HCT116 (cell line): Measurements from ENCODE around the gene PLBD2.

Experiments
- EGR1 ChIP-seq: IDR thresholded peaks from 2 replicates; pipeline ENCODE4 v1.6.1; 2012; ENCODE audit warnings: low read depth
- POLR2A ChIP-seq: IDR thresholded peaks from 2 replicates; pipeline ENCODE4 v1.7.0; 2011; ENCODE audit warnings: borderline replicate concordance; ENCODE audit not compliant: insufficient read depth, insufficient read length; ENCODE audit errors: extremely low read depth

GRCh38 chr12:113332688-113333417, 25.5 kb upstream of the PLBD2 start:
- TF ChIP-seq EGR1 = no peak
- TF ChIP-seq POLR2A = no peak
